AG09309 (cell line): ENCODE measurements around the gene GPR156.

Source experiments
- DNase-seq: peaks from one replicate; pipeline ENCODE4 v3.0.0-alpha.2; 2010; ENCODE audit warnings: low read depth
- H3K4me3 ChIP-seq: 2 replicates; pipeline ENCODE4 v1.5.1; 2011; ENCODE audit warnings: mild to moderate bottlenecking, low read depth, low read length, moderate library complexity; ENCODE audit not compliant: control insufficient read depth
- CTCF ChIP-seq: IDR thresholded peaks from 2 replicates; pipeline ENCODE4 v1.5.1; 2011; ENCODE audit warnings: mild to moderate bottlenecking, low read depth, low read length, inconsistent platforms; ENCODE audit not compliant: insufficient read depth, control insufficient read depth; ENCODE audit errors: missing control alignments

The GPR156 gene

GRCh38 chr3:120214176-120214575 is 70.8 kb downstream of the GPR156 start:
- DNase-seq: no peak
- no peak overlapping the region for H3K4me3 ChIP-seq
- TF ChIP-seq CTCF: no peak

DNA sequence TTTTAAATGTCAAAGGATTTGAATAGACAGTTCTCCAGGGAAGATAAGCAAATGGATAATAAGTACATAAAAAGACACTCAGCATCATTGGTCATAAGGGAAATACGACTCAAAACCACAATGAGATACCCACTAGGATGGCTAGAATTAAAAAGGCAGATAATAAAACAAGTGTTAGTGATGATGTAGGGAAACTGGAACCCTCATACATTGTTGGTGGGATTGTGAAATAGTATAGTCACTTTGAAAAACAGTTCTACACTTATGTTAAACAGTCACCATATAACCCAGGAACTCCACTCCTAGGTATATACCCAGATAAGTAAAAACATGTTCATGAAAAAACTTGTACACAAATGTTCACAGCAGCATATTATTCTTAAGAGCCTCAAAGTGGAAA is 72.5 kb downstream of the GPR156 start:
- no peak overlapping the region for H3K4me3 ChIP-seq
- DNase-seq: no peak
- no peak for TF ChIP-seq CTCF

- no peak for TF ChIP-seq CTCF
- no peak for DNase-seq
- no peak overlapping the region for H3K4me3 ChIP-seq
These were observed 75.6 kb downstream of the GPR156 start for GRCh38 chr3:120209425-120209824.

GRCh38 chr3:120204338-120204737 is 80.7 kb downstream of the GPR156 start:
- no peak for DNase-seq
- TF ChIP-seq CTCF: no peak

GRCh38 chr3:120203621-120204020 is 81.4 kb downstream of the GPR156 start:
- no peak for DNase-seq
- H3K4me3 ChIP-seq: no peak overlapping the region
- no peak for TF ChIP-seq CTCF

More at GRCh38 chr3:120204338-120204737, 80.7 kb downstream of the GPR156 start:
- no peak overlapping the region for H3K4me3 ChIP-seq

DNA sequence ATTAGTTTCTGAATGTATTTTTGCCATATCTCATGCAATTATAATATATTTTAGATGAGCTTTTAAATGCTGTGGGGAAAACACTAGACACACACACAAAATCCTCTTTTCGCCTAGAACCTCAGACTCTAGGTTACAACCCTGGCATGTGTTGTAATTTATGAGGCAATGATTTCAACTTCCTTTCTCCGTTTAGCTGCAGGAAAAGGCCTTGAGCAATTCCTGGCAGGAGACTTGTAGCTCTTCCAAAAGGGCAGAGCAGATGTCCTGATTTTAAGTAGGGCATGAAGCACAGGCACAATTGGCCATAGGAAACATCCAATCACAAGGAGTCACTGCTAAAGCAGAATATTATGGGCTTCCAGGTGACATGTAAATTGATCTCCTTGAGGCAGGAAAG is 82.0 kb downstream of the GPR156 start:
- peak; percentile 84 for DNase-seq
- TF ChIP-seq CTCF: no peak
- H3K4me3 ChIP-seq: no peak overlapping the region

DNA sequence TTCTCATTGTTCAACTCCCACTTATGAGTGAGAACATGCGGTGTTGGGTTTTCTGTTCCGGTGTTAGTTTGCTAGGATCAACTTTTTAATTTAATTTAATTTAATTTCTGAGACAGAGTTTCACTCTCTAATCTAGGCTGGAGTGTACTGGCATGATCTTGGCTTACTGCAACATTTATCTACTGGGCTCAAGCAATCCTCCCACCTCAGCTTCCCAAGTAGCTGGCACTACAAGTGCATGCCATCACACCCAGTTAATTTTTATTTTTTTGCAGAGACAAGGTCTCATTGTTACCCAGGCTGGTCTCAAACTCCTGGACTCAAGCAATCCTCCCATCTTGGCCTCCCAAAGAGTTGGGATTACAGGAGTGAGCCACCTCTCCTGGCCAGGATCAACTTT is 82.7 kb downstream of the GPR156 start:
- no peak for DNase-seq
- TF ChIP-seq CTCF: no peak

More for the DNA sequence above, 82.7 kb downstream of the GPR156 start:
- H3K4me3 ChIP-seq: no peak overlapping the region
